NK-92 (cell line): ENCODE results near the gene LUC7L3.
A peak's percentile ranks its signal among the peaks of the same experiment; 100 is the strongest.
"Not testable (repeated sequence)": the region's sequence is repeated elsewhere in the genome, so short reads cannot be mapped to it uniquely, and the experiment has no call there.

Source experiments
- DNase-seq: peaks from one replicate; lab custom pipeline; 2025; ENCODE audit not compliant: unreplicated experiment; lab: John Stamatoyannopoulos, UW

Gene LUC7L3

GRCh38 chr17:50719144-50719923, at the start of gene LUC7L3:
Gene LUC7L3 (plus strand): TSS chr17:50719603. CDS start chr17:50719733, 130 bp downstream.
- peak; percentile 41 for DNase-seq

GRCh38 chr17:50672071-50672470, 47.3 kb upstream of the LUC7L3 start:
- no peak for DNase-seq

- DNase-seq, result no peak
These were observed 46.4 kb upstream of the LUC7L3 start for GRCh38 chr17:50672831-50673551.

GRCh38 chr17:50675190-50675589, 44.2 kb upstream of the LUC7L3 start:
- DNase-seq, result no peak

- no peak for DNase-seq
These were observed 43.8 kb upstream of the LUC7L3 start for GRCh38 chr17:50675627-50676026.

- no peak for DNase-seq
These were observed 43.1 kb upstream of the LUC7L3 start for GRCh38 chr17:50676065-50676975.

- no peak for DNase-seq
These were observed 41.5 kb upstream of the LUC7L3 start for GRCh38 chr17:50677851-50678375.

GRCh38 chr17:50679008-50679544, 40.3 kb upstream of the LUC7L3 start:
- no peak for DNase-seq

- no peak for DNase-seq
These were observed 39.3 kb upstream of the LUC7L3 start for GRCh38 chr17:50680126-50680525.

- DNase-seq, result not testable (repeated sequence)
These were observed 38.7 kb upstream of the LUC7L3 start for GRCh38 chr17:50680543-50681262.

GRCh38 chr17:50681263-50682200, 37.9 kb upstream of the LUC7L3 start:
- DNase-seq, result no peak

- no peak for DNase-seq
These were observed 37.0 kb upstream of the LUC7L3 start for GRCh38 chr17:50682441-50682840.

- DNase-seq, result no peak
These were observed 36.5 kb upstream of the LUC7L3 start for GRCh38 chr17:50682938-50683337.

- DNase-seq, result no peak
These were observed 35.7 kb upstream of the LUC7L3 start for GRCh38 chr17:50683434-50684287.

GRCh38 chr17:50684288-50684611, 35.2 kb upstream of the LUC7L3 start:
- DNase-seq, result no peak

GRCh38 chr17:50684612-50685333, 34.6 kb upstream of the LUC7L3 start:
- no peak for DNase-seq

GRCh38 chr17:50685334-50685665, 34.1 kb upstream of the LUC7L3 start:
- no peak for DNase-seq
